ENCODE data around the gene TRPM2.

DNA sequence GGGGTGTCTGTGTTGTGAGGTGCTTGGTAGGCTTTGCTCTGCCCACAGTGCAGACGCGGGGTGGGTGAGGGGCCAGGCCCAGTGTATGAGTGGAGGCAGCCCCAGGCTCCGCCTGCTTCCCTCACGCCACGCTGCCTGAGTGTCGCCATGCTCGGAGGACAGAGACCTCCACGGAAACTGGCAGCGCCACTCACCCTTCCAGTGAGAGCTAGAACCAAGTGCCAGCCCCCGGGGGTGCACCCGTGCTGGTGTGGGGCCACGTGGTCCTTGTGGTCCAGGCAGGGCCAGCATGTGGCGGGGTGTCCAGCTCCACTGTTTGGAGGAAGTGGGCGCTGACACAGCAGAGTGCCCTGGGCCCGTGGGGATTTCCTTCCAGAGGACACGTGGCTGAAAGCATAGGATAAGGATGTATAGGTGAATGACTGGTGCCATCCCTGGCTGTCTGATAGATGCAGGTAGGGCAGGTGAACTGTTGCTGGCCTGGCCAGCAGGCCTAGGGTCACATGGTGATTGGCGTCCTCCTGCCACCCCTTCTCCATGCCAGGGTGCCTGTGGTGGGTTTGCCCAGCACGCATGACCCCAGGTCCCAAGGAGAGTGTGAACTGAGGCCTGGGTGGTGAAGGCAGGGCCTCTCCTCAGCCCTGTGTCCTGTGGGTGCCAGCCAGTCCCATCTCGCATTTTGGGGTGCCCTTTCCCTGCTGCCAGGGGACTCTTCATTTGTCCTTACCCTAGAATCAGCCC is 105.7 kb downstream of the TRPM2 start:
- TF ChIP-seq, protein P1, sequence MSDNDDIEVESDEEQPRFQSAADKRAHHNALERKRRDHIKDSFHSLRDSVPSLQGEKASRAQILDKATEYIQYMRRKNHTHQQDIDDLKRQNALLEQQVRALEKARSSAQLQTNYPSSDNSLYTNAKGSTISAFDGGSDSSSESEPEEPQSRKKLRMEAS (IDR thresholded peaks at IDR 0.05; ENCODE audit: low read depth, low read length): 0 out of 2 replicates have a peak, but pooled peaks have one; percentile 10
- TF ChIP-seq, protein P2, sequence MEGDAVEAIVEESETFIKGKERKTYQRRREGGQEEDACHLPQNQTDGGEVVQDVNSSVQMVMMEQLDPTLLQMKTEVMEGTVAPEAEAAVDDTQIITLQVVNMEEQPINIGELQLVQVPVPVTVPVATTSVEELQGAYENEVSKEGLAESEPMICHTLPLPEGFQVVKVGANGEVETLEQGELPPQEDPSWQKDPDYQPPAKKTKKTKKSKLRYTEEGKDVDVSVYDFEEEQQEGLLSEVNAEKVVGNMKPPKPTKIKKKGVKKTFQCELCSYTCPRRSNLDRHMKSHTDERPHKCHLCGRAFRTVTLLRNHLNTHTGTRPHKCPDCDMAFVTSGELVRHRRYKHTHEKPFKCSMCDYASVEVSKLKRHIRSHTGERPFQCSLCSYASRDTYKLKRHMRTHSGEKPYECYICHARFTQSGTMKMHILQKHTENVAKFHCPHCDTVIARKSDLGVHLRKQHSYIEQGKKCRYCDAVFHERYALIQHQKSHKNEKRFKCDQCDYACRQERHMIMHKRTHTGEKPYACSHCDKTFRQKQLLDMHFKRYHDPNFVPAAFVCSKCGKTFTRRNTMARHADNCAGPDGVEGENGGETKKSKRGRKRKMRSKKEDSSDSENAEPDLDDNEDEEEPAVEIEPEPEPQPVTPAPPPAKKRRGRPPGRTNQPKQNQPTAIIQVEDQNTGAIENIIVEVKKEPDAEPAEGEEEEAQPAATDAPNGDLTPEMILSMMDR (IDR thresholded peaks at IDR 0.05; ENCODE audit: low read depth, low read length): no peak

Measured in NB4 (cell line).